Fibroblast of villous mesenchyme (primary cell): ENCODE data around the gene ANKRD13B. TPM values are rescaled to one million over a fixed set of nuclear protein-coding genes. Genes with fewer than 3 reads are reported as not detected.
A peak's percentile ranks its signal among the peaks of the same experiment; 100 is the strongest.

ENCODE experiments used
- DNase-seq: peaks from one replicate; pipeline ENCODE4 v3.0.0-alpha.2; 2010; ENCODE audit warnings: low read depth
- H3K4me3 ChIP-seq: 2 replicates; pipeline ENCODE4 v1.5.1; 2011; ENCODE audit warnings: low read depth, mild to moderate bottlenecking, low read length
- total RNA-seq: library from RNA; depleted of rRNA; stranded (reverse); fragments of >200 nt; gene quantifications from 2 replicates; pipeline ENCODE4 v1.2.3, GENCODE V29; 2012
- TF ChIP-seq, protein P1 (sequence below): IDR thresholded peaks from 2 replicates; pipeline ENCODE4 v1.5.1; 2012; ENCODE audit warnings: low read depth, mild to moderate bottlenecking, low read length; ENCODE audit not compliant: insufficient read depth

The ANKRD13B gene
- total RNA-seq, 1 donor: 8.6 TPM

DNA sequence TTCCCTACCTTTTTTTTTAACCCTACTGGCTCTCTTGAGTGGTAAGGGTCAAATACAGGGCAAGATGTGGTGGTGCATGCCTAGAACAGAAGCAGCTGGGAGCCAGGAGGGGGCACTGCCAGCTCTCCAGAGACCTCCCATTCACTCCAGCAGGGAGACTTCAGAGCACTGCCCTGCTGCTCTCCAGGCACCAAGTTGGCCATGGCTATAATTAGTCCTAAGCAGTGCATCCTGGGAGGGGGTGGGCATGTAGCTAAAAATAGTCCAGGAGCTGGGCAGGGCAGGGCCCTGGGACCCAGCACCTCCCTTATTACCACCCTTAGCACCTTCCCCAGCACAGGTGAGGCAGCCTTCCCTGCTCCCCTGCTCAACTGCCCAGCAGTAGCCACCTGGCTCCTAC, 26.3 kb downstream of the ANKRD13B start:
- TF ChIP-seq, protein P1, sequence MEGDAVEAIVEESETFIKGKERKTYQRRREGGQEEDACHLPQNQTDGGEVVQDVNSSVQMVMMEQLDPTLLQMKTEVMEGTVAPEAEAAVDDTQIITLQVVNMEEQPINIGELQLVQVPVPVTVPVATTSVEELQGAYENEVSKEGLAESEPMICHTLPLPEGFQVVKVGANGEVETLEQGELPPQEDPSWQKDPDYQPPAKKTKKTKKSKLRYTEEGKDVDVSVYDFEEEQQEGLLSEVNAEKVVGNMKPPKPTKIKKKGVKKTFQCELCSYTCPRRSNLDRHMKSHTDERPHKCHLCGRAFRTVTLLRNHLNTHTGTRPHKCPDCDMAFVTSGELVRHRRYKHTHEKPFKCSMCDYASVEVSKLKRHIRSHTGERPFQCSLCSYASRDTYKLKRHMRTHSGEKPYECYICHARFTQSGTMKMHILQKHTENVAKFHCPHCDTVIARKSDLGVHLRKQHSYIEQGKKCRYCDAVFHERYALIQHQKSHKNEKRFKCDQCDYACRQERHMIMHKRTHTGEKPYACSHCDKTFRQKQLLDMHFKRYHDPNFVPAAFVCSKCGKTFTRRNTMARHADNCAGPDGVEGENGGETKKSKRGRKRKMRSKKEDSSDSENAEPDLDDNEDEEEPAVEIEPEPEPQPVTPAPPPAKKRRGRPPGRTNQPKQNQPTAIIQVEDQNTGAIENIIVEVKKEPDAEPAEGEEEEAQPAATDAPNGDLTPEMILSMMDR: peak; percentile 29
- H3K4me3 ChIP-seq: no peak overlapping the region
- peak; percentile 42 for DNase-seq

- TF ChIP-seq, protein P1: no peak
- no peak overlapping the region for H3K4me3 ChIP-seq
- peak; percentile 29 for DNase-seq
Observed at GRCh38 chr17:29620271-29620670, 27.3 kb downstream of the ANKRD13B start.

GRCh38 chr17:29620779-29621500, 28.0 kb downstream of the ANKRD13B start:
- DNase-seq: no peak
- H3K4me3 ChIP-seq: no peak overlapping the region
- TF ChIP-seq, protein P1: no peak

DNA sequence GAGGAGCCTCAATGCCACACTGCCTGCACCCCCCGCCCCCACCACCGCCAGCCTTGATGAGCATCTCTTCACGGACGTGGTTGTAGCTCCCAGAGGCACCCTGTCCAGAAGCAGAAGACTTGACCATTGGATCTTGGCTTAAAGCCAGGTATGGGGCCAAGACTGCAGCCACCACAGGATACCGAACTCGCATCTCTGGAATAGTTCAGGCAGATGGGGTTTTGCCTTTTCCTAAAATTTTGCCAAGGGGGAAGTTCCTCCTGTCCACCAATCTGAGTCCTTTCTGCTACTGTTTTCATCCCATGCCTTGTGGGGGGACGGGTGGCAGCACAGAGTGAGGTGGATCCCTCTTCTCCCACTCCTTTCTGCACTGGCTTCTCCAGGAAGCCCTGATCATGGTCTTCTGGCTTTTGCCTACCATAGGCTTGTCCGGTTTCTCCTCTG, 28.8 kb downstream of the ANKRD13B start:
- no peak for DNase-seq
- peak overlapping the region; percentile 81 for H3K4me3 ChIP-seq
- TF ChIP-seq, protein P1: no peak

- peak; percentile 42 for DNase-seq
- peak within 1 kb of the TSS; percentile 81 for H3K4me3 ChIP-seq
- TF ChIP-seq, protein P1: no peak
Observed at GRCh38 chr17:29622337-29623282, 29.7 kb downstream of the ANKRD13B start, which contains the start of gene CORO6. TSS of gene CORO6 (minus strand) at chr17:29622912. CDS start at chr17:29621421, 1,491 bp downstream.

GRCh38 chr17:29623283-29623647, 30.3 kb downstream of the ANKRD13B start:
- no peak for DNase-seq
- H3K4me3 ChIP-seq: peak overlapping the region; percentile 81
- TF ChIP-seq, protein P1: no peak
